ENCODE measurements around the gene GOLGA2. TPM values are rescaled to one million over a fixed set of nuclear protein-coding genes. Genes with fewer than 3 reads are reported as not detected.

Gene GOLGA2
- polyA plus RNA-seq, 1 donor = 93.2 TPM

DNA sequence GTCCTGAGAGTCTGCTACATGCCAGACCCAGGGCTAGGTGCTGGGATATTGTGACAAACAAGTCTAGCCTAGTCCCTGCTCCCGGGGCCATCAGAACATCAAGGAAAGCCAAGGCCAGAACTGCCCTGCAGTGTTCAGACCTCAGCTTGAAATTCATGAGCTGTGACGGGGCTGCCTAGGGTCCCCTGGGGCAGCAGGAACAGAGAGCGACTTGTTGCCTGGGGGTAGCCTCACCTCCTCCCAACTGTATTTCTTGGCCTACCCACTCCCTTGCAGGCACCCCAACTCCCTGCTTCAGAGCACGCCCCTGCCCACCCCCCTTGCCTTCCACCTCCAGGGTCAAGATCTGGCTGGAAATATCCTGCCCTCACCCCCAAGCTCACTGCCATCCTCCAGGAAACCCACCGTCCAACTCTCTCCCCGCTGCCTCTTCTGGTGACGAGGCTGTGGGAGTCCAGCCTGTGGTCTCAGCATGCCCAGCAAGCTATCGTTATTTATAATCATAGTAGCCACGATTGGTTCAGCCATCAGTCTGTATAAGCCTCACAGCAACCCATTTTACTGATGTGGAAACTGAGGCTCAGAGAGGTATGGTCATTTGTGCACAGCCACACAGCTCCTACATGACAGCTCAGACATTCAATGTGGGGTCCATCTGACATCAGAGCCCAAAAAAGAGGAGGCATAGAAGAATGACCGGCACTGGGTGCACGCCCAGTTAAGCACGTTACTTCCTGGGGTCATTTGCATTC lies 61.9 kb downstream of the GOLGA2 start:
- DNase-seq (ENCODE audit: low read depth) = no peak

- no peak for DNase-seq (ENCODE audit: low read depth)
Observed at GRCh38 chr9:128211981-128212281, 63.9 kb downstream of the GOLGA2 start.

GRCh38 chr9:128211186-128211980 lies 64.4 kb downstream of the GOLGA2 start:
- no peak for DNase-seq (ENCODE audit: low read depth)

DNA sequence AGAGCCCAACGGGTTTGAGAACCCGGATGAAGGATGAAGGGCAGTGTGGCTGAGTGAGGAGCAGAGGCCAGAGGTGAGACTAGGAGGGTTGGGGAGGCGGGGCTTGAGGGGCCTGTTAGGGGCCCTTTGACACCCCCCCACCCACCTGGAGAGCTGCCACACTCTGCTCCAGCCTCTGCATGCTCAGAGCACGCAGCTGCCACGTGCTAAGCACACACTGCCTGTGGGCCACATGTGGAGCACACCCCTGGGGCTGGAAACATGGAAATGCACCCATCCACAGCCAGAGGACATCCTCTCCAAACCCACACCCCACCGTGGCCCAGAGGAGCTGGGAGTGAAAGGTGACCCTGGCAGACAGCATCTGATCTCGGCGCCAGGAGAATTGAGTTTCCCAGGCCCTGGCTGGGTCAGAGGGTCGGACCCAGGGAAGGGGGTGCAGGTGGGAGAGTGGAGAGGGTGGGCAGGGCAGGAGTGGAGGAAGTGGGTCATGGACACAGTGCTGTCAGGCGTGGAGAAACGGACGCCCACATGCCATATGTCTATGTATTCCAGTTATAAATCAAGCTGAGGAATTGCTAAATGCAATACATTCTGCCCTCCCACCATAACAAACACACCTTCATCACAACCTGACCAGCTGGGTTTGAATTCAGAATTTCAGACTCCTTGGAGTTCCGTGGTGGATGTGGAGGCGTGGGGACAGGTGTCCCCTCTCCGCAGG lies 66.7 kb downstream of the GOLGA2 start:
- no peak for DNase-seq (ENCODE audit: low read depth)

- no peak for DNase-seq (ENCODE audit: low read depth)
Observed at GRCh38 chr9:128208386-128208785, 67.4 kb downstream of the GOLGA2 start.

DNA sequence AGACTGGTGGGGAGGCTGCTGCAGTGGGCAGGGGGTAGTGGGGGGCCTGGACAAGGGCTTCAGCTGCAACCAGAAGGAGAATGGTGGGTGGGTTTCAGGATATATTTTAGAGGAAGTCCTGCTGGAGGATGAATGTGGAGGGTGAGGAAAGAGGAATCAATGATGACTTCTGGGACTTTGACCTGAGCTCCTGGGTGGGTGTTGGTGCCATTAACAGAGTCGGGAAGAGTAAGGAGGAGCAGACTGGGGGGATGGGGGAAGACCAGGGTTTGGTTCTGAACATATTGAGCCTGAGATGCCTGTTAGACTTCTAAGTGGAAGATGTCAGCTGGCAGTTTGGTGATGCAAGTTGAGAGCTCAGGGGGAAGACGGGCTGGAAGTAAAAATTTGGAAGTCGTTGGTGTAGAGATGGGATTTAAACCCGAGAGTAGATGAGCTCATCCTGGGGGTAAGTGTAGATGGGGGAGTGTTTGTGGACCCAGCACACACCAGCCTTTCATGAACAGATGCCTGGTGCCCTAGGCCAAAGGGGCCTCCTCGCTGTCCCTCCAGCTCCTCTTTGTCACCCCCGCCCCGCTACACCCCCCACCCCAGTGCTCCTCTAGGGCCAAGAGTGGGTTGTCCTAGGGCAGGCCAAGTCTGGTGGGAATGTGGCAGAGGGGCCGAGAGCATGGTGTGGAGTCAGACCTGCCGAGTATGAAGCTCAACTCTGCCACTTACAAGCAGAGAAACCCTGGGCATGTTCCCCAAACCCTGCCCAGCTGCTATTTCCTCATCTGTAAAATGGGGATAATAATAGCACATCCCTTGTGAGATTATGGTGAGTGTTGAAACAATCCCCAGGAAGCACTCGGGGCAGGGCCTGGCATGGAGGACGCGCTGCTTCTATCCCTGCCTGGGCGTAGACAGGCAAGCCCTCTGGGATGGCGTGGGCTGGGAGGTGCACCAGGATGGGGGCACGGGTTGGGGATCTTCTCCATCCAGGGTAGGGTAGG lies 68.6 kb downstream of the GOLGA2 start:
- no peak for DNase-seq (ENCODE audit: low read depth)

- no peak for DNase-seq (ENCODE audit: low read depth)
Observed at GRCh38 chr9:128206484-128206883, 69.3 kb downstream of the GOLGA2 start.

Other genes starting within 250 kb of the GOLGA2 start
- gene NAIF1, start 208.7 kb downstream of the GOLGA2 start, polyA plus RNA-seq (ENCODE audit: insufficient read length) = 7.4 TPM
- gene SLC25A25, start 207.8 kb downstream of the GOLGA2 start, polyA plus RNA-seq (ENCODE audit: insufficient read length) = 10.8 TPM
- gene PTGES2, start 148.3 kb downstream of the GOLGA2 start, polyA plus RNA-seq (ENCODE audit: insufficient read length) = 44.1 TPM
- 1.1 TPM for gene LCN2, start 126.6 kb downstream of the GOLGA2 start, polyA plus RNA-seq (ENCODE audit: insufficient read length)
- 28.3 TPM for gene BBLN, start 115.7 kb downstream of the GOLGA2 start, polyA plus RNA-seq (ENCODE audit: insufficient read length)
- 101 TPM for gene CIZ1, start 84.4 kb downstream of the GOLGA2 start, polyA plus RNA-seq (ENCODE audit: insufficient read length)
- 53.3 TPM for gene DNM1, start 72.6 kb downstream of the GOLGA2 start, polyA plus RNA-seq (ENCODE audit: insufficient read length)
- gene SWI5, start 269 bp upstream of the GOLGA2 start, polyA plus RNA-seq (ENCODE audit: insufficient read length) = 20.3 TPM
- gene TRUB2, start 46.4 kb upstream of the GOLGA2 start, polyA plus RNA-seq (ENCODE audit: insufficient read length) = 22.0 TPM
- gene COQ4, start 46.8 kb upstream of the GOLGA2 start, polyA plus RNA-seq (ENCODE audit: insufficient read length) = 31.6 TPM
- gene SLC27A4, start 64.5 kb upstream of the GOLGA2 start, polyA plus RNA-seq (ENCODE audit: insufficient read length) = 11.9 TPM
- gene URM1, start 95.4 kb upstream of the GOLGA2 start, polyA plus RNA-seq (ENCODE audit: insufficient read length) = 60.7 TPM
- 103 TPM for gene CERCAM, start 144.8 kb upstream of the GOLGA2 start, polyA plus RNA-seq (ENCODE audit: insufficient read length)
- gene ODF2, start 180.0 kb upstream of the GOLGA2 start, polyA plus RNA-seq (ENCODE audit: insufficient read length) = 25.0 TPM
- gene GLE1, start 228.7 kb upstream of the GOLGA2 start, polyA plus RNA-seq (ENCODE audit: insufficient read length) = 20.1 TPM

Measured in forelimb muscle (tissue), 1 donor.